ENCODE measurements around the gene ECHDC3. TPM values are rescaled to one million over a fixed set of nuclear protein-coding genes. Genes with fewer than 3 reads are reported as not detected.
"Not testable (repeated sequence)": the region's sequence is repeated elsewhere in the genome, so short reads cannot be mapped to it uniquely, and the experiment has no call there.

ECHDC3 gene
- total RNA-seq, 3 donors from 2014 or later, result 62.6 to 256 (median 132) TPM

DNA sequence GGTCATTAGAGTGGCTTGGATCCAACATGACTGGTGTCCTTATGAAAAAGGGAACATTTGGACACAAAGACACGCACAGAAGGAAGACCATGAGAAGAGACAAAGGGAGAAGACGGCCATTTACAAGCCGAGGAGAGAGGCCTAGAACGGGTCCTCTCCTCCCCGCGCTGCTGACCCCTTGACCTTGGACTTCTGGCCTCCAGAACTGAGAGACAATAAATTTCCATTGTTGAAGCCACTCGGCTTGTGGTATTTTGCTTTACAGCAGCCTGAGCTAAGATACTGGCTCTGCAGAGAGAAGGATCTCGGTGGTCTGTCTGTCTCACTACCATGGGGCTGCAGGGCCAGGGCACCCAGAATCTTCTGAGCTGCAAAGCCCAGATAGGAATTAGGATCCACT lies 38.1 kb upstream of the ECHDC3 start:
- no peaks in the 10 kb centered on the region for H3K36me3 ChIP-seq

GRCh38 chr10:11705722-11706121 lies 36.5 kb upstream of the ECHDC3 start:
- TF ChIP-seq POLR2A (IDR thresholded peaks at IDR 0.05) (no peak), CTCF (IDR thresholded peaks at IDR 0.05) (no peak), POLR2AphosphoS5 (IDR thresholded peaks at IDR 0.05) (no peak)
- no peak for DNase-seq (ENCODE audit: low spot score in 2 of 2)
- Histone ChIP-seq H3K9me3 (no peaks in the 10 kb centered on the region), H3K4me3 (no peak overlapping the region), H3K27ac (no peak overlapping the region), H3K36me3 (no peaks in the 10 kb centered on the region), H3K27me3 (no peaks in the 10 kb centered on the region), H3K4me1 (no peaks in the 10 kb centered on the region)
- intact Hi-C loops (cut with DNase I; ENCODE audit: low total_unique reads), result no loop called here

More for the DNA sequence above, 38.1 kb upstream of the ECHDC3 start:
- Histone ChIP-seq H3K27ac (no peak overlapping the region), H3K9me3 (no peaks in the 10 kb centered on the region), H3K4me3 (no peak overlapping the region), H3K27me3 (no peaks in the 10 kb centered on the region), H3K4me1 (no peaks in the 10 kb centered on the region)
- TF ChIP-seq CTCF (IDR thresholded peaks at IDR 0.05) (no peak), POLR2A (IDR thresholded peaks at IDR 0.05) (no peak), POLR2AphosphoS5 (IDR thresholded peaks at IDR 0.05) (no peak)
- DNase-seq (ENCODE audit: low spot score in 2 of 2), result no peak
- intact Hi-C loops (cut with DNase I; ENCODE audit: low total_unique reads), result no loop called here

DNA sequence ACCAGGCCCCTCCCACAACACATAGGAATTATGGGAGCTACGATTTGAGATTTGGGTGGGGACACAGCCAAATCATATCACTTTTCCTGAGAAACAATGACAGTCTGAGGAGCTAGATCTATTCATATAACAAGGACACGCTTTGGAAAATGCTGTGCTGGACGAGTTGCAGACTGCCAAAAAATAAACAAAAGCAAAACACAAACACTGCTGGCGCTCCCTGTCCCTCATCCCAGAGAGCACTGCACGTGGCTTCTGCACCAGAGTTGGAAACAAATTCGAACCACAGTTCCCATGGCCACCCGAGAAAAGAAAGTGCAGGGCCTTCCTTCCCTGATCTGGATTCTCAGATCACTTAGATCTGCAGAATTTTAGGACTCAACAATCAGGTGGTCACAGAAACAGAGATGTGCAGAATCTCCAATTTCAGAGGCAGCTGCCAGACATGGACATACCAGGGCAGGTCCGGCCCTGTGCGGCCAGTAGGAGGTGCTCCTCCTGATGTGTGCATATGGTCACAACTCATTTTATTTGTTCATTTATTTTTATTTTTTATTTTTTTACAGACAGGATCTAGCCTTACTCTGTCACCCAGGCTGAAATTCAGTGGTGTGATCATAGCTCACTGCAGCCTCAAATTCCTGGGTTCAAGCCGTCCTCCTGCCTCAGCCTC lies 35.2 kb upstream of the ECHDC3 start:
- no peak overlapping the region for H3K4me3 ChIP-seq
- H3K36me3 ChIP-seq, result no peaks in the 10 kb centered on the region
- no peak overlapping the region for H3K27ac ChIP-seq
- no peaks in the 10 kb centered on the region for H3K4me1 ChIP-seq
- TF ChIP-seq CTCF (IDR thresholded peaks at IDR 0.05) (no peak), POLR2A (IDR thresholded peaks at IDR 0.05) (no peak), POLR2AphosphoS5 (IDR thresholded peaks at IDR 0.05) (no peak)
- no peak for DNase-seq (ENCODE audit: low spot score in 2 of 2)
- H3K27me3 ChIP-seq, result no peaks in the 10 kb centered on the region
- intact Hi-C loops (cut with DNase I; ENCODE audit: low total_unique reads), result no loop called here
- no peaks in the 10 kb centered on the region for H3K9me3 ChIP-seq

- H3K4me1 ChIP-seq, result no peaks in the 10 kb centered on the region
- no peak overlapping the region for H3K4me3 ChIP-seq
- DNase-seq (ENCODE audit: low spot score in 2 of 2), result no peak
- H3K27me3 ChIP-seq, result no peaks in the 10 kb centered on the region
- H3K27ac ChIP-seq, result no peak overlapping the region
- no peaks in the 10 kb centered on the region for H3K9me3 ChIP-seq
- no peaks in the 10 kb centered on the region for H3K36me3 ChIP-seq
- TF ChIP-seq POLR2A (IDR thresholded peaks at IDR 0.05) (no peak), POLR2AphosphoS5 (IDR thresholded peaks at IDR 0.05) (no peak), CTCF (IDR thresholded peaks at IDR 0.05) (no peak)
- intact Hi-C loops (cut with DNase I; ENCODE audit: low total_unique reads), result no loop called here
These were observed 34.4 kb upstream of the ECHDC3 start for GRCh38 chr10:11707624-11708350.

GRCh38 chr10:11708801-11709200 lies 33.4 kb upstream of the ECHDC3 start:
- H3K4me1 ChIP-seq; DNase-seq (ENCODE audit: low spot score in 2 of 2); H3K27ac ChIP-seq; H3K9me3 ChIP-seq; H3K27me3 ChIP-seq; H3K36me3 ChIP-seq; H3K4me3 ChIP-seq; intact Hi-C loops (cut with DNase I; ENCODE audit: low total_unique reads): not testable (repeated sequence)

Data from breast epithelium (tissue), 4 donors.